NCI-H1092 (cell line): Measurements from ENCODE around the gene TAS2R38.

Source experiments
- DNase-seq: peaks from one replicate; lab custom pipeline; 2025; lab: John Stamatoyannopoulos, UW

TAS2R38 gene

DNA sequence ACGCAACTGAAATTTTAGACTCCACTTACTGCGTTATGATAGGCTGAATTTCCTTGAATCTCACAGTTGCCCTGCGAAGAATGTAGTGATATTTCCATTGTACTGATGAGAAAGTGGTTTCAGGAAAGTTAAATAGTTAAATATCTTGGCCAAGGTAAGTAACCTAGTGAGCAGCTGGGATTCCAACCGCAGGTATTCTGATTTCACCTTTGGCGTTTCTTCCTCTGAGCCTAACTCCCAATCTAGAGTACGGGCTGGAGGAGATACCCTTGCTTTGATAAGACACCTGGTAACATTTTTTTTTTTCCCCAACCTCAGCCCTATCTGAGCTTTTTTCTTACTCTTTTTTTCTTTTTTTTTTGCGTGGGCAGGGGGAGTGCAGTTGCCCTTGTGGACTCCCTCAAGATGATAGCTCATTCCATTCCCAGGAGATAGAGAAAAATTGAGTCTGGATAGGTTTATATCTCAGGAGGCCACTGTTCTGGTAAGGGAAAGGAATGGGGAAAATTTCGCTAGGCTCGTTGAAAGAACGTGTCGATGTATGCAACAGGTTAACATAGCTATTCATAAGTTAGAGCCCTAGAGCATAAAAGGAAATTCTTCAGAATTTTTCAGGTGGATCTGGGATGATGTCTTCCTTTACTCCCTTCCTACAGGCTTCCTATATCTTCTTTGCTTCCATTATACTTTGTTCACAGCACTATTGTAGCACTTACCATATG lies 3.1 kb upstream of the TAS2R38 start:
- DNase-seq, result no peak

DNA sequence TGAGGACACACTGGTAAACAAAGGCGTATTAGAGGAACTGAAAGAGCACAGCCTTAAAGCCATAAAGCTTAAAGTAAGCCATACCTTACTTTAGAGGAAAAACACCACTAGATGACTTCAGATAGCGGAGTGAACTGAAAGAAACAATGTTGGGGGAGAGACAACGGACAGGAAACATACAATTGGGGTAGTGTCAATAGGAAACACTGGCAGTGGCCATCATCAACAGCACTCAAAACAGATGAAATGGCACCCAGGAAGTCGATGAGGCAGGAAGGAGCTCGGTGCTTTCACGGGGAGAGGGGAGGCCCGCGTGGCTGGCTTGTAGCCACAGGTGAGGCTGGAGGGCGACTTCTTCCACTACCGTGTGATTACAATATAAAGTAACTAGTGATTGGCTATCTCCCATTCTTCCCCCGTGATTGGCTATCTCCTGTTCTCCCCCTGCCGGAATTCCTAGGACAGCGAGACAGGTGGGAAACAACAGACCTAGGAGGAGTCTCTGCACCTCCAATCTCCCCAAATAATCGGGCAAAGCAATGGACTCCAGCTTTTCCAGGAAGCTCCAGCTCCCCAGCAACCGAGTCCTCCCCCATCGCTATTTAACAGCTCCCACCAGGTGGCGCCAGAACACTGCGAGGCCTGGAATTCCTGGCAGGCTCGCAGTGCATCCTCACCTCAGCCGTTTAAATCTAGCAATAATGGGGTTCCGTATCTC lies 2.4 kb upstream of the TAS2R38 start:
- peak; percentile 77 for DNase-seq

DNA sequence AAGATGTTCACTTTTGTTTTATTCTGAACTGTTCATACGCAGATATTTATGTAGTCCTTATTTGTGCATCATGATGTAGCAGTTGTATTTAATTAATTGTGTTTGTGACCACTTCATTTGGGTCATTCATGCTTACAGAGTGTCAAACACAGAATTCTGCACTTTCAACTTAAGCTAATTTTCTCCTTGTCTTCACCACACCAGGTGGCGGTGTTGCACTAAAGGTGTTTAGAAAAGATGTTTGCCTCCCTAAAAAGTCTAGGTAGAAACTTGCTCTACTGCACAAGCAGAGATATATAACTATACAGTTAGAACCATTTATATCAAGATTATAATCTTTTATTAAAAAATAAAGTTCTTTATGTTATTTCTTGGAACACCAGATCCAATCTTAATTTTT lies 1.3 kb upstream of the TAS2R38 start:
- DNase-seq, result peak; percentile 31

DNA sequence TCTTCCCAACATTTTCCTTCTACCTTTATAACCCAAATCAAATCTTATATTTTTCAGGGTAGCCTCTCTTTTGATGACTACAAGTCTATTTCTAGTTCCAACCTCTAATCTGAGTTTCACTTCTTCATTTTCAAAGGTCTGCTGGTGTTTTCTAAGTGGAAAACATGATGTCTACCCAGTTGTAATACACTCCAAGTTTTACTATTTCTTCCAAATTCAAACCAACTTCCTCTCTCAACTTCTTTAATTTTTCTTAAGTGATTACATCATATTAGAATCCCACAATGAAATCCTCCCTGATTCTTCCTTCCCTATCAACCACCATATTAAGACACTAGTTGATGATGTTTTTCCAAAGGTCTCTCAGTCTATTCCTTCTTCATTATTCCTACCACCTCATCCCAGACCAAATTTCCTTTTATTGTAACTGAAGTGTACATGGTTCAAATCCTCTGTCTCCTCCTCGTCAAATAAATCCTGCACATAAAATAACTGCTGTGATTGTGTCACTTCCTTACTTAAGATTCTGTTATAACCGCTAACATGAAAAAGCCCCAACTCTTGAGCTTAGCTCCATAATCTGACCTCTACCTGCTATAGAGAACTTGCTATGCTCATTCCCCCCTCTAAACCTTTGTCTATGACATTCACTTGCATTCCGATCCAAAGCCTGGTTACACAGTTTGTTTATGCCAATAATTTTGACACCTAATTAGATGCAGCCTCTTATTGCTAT lies 12.7 kb downstream of the TAS2R38 start:
- DNase-seq, result no peak

DNA sequence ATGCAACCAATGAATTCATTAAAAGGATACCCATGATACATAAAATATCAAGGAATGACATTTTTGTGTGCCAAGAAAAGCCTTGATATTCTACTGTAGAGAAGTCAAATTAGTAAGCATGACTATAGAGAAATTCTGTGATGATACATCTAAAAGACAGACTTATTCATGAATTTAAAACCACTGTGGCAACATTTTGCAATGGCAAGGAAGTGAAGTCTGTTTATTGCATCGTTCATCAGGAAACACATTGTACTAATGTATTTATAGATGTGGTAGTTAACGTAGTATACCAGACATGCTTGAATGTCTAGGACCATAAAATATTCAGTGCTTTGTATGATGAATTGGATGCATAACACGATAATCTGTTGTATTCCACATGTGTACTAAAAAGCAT lies 17.5 kb downstream of the TAS2R38 start:
- DNase-seq, result no peak

DNA sequence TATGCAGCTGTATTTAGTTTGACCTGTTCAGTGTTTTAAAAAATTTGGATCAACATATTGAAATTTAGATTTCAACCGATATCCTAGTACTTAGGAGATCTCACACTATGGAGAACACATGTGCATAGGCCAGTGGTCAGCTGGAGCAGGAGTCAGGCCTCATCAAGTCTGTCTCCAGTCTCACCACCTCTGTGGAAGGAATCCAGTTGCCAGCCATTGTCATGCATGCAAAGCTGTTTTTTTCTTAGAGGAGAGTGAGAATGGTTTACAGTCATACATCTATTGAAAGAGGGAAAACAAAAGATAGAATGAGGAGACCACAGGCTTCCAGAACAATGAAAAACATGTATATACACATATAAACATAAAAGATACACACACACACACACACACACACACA lies 19.2 kb downstream of the TAS2R38 start:
- DNase-seq, result no peak

DNA sequence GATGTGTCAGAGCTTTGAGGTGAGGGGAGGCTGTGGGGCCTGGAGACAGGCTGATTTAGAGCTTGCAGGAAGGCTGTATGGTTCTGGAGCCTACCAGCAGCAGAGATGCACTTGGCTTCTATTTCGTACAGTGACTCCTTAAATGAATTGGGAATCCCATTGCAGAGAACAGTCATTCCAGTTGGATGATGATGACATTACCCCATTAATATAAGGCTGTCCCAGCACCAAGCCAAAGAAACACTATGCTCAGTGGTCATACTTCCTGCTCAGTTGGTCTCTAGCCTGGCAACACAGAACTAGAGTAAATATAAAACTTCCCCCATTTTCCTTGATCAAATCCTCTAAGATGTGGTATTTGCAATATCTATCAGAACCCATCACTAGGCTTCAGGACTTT lies 21.1 kb downstream of the TAS2R38 start:
- no peak for DNase-seq

DNA sequence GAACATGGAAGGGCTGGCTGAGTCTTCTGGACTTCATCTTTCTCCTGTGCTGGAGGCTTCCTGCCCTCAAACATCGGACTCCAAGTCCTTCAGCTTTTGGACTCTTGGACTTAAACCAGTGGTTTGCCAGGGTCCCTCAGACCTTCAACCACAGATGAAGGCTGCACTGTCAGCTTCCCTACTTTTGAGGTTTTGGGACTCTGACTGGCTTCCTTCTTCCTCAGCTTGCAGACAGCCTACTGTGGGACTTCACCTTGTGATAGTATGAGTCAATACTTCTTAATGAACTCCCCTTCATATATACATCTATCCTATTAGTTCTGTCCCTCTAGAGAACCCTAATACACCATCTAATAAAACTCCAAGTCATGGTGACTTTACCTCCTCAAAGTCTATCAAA lies 22.8 kb downstream of the TAS2R38 start:
- no peak for DNase-seq

DNA sequence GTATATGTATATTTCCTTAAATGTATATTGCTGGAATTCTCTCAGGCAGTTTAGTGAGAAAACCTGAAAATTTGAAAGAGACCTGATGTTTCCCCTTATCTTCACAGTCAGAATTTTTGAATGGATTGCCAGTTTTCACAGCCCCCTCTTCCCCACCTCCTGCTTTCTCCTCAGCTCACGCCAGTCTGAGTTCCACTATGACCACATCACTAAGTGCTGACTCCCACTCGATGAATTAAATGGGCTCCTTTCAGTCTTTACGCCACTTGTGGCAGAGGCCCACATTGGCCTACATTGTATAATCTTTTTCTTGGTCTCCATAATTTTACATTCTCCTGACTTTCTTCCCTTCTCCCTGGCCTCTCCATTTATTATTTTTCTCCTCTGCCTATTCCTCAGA lies 23.7 kb downstream of the TAS2R38 start:
- DNase-seq, result no peak

DNA sequence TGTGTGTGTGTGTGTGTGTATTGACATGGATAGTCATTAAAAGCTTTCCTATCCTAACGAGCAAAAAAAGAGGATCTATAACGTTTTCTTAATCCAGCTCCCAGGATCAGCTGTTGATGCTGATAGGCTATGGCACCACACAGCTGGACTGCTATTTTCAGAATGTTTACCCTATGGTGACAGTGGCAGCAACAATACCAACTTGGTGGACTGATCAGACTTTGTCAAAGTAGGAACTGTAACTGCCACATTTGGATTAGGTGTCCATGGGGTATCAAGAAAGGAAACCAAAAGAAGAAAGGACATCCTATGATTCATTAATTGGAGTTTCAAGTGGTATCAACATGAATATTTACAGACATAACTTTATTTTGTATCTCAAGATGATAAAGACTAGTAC lies 24.1 kb downstream of the TAS2R38 start:
- DNase-seq, result no peak

DNA sequence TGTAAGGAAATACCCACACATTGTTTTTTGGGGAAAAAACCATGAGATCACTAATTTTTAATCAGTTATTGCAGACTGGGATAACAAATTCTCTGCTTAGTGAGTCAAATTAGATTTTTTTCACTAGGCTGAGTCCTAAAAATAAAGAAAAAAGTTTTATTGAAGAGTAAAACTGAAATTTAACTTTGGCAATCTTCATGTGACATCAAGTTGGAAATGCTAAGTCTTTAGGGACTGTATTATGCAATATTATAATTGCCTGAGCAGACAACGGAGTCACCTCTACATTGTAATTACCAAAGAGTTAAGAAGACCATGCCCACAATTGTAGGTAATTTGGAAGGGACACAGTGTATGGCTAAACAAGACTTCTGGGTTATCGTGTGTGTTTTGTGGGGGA lies 24.6 kb downstream of the TAS2R38 start:
- no peak for DNase-seq

DNA sequence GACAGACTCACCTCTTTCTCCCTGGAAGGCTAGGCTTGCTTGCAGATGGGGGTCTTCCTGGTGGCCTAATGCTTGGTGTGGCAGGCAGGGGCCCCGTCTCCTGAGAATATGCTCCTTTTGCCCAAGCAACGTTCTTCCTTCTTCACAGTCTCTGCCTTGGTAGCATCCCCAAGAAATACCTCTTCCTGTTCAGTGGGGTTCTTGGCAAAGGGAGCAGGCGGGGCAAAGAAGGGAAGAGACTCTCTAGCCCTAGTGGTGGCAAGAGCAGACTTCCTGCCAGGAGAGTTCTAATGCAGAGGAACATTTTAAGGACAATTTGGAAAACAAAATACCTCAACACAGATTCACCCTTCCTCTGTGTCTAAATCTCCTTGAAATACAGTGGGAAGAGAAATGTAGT lies 26.8 kb downstream of the TAS2R38 start, which contains the start of gene CLEC5A:
CLEC5A (minus strand) TSS at position 179 of the 400 bp plus-strand sequence. CDS start 682 bp downstream, outside the sequence.
- DNase-seq, result no peak

DNA sequence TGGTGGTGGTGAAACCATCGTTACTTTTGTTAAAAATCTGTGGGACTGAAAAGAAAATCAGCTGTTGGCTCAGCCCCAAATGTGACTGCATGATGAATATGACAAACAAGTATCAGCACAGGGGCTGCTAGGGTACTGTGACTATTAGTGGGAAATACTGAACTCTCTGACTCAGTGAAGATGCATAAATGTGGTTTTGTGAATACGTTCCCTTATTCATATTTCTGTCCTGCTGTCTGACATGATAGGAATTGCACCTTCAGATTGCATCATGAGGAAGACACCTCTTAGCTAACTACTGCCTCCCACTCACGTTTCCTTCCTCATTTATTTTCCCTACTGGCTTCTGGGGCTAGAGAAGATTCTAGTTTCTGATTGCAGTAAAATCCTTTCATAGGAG lies 28.2 kb downstream of the TAS2R38 start:
- no peak for DNase-seq

DNA sequence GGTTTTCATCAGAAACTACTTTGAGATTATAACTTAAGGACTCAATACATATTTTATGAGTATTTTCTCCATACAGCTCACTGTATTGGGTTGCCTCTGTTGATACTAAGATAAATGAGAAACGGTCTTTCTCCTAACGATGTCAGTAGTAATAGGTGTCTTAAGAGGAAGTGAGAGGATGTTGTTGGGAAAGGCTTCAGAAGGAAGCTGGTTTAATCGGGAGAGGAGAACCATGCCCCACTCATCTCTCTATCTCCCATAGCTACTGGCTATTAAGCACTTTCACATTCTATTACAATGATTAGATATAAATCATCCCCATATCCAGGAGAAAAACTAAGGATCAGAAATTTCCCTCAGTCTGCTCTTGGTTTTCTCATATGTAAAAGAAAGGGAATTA lies 28.8 kb downstream of the TAS2R38 start:
- no peak for DNase-seq

DNA sequence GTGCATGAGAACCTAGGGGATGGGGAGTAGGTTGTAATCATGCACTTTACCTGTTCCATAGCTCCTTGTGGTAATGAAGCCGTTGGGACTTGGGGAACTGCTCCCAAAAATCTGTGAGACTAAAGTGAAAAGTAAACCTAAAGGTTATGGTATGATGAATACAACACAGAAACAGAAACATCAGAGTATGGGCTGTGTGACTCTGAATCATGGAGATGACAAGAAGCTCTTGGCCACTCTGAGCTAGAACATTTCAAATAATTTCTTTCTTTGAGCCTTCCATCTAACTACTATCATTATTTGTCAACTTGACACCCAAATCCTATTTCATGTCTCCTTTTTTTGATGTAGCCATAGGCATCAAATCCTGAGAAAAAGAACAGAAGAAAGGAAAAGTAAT lies 29.7 kb downstream of the TAS2R38 start:
- no peak for DNase-seq

DNA sequence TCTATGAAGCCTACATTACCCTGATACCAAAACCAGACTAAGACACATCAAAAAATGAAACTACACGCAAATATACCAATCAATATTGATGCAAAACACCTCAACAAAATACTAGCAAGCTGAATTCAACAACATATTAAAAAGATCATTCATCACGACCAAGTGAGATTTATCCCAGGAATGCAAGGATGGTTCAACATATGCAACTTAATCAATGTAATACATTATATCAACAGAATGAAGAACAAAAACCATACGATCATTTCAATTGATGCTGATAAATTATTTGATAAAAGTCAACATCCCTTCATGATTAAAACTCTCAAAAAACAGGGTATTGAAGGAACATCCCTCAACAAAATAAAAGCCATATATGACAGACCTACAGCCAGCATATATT lies 32.5 kb downstream of the TAS2R38 start:
- no peak for DNase-seq

DNA sequence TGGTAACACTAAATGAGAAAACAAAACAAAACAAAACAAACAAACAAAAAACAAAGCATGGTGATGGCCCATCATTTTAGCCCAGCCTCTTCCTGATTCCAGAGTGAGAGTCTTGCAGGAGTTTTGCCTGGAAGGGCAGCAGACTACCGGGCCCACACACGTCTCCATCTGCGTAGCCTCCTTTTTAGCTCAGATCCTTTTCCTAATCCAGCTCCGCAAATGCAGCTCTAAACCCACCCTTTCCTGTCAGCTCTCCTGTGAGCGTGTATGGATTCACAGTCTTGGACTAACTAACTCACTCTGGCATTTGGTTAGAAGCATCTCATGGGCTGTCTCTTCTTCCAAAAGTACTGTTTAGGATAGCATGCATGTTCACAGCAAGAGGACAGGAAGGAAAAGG lies 43.4 kb downstream of the TAS2R38 start:
- no peak for DNase-seq

DNA sequence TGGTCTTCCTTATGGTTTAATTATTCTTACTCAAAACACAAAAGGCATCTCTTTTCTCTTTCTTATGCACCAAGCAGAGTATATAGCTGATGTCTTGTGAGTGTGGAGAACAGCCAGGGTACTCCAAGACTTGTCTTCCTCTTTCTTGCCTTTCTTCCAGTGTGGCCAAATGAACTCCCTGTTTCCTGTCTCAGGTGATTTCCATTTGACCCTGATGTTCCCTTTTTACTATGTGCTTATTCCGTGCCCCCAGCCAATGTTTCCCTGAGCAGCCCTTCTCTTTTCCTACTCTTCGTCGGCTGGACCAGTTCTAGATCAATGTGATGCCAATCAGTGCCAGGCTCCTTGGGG lies 44.8 kb downstream of the TAS2R38 start:
- no peak for DNase-seq

DNA sequence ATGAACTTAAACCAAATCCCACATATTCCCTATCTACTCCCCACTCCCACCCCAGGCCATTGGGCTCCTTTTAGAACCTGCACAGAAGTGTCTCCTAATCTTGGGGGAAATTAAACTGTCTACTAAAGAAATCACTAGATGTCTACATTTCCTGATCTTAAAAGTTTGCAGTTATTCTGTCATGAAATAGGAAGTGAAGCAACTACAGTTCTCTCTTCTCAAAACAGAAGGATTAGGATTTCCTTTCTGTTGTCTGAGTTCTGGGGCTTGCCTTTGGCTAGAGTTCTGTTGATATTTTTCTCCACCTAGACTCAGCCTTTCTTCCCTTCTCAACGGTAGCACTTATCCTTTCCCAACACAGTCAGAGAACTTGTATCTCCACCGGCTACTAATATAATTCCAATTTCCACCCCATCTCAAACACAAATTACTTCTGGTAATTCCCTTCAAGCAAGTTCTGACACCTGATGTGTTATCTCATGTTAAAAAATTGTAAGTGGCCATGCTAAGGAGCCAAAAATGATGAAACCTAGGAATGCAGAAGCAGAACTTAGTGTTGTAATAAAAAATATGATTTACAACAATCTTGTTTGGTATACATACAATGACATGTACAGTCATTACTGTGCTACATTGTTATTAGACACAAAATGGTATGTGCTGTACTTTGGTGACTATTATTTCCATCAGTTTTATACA lies 45.3 kb downstream of the TAS2R38 start:
- DNase-seq, result no peak
